Measurements from ENCODE around the gene SKI.

The SKI gene

GRCh38 chr1:2345297-2346075 is 117.4 kb downstream of the SKI start:
- DNase-seq = no peak

DNA sequence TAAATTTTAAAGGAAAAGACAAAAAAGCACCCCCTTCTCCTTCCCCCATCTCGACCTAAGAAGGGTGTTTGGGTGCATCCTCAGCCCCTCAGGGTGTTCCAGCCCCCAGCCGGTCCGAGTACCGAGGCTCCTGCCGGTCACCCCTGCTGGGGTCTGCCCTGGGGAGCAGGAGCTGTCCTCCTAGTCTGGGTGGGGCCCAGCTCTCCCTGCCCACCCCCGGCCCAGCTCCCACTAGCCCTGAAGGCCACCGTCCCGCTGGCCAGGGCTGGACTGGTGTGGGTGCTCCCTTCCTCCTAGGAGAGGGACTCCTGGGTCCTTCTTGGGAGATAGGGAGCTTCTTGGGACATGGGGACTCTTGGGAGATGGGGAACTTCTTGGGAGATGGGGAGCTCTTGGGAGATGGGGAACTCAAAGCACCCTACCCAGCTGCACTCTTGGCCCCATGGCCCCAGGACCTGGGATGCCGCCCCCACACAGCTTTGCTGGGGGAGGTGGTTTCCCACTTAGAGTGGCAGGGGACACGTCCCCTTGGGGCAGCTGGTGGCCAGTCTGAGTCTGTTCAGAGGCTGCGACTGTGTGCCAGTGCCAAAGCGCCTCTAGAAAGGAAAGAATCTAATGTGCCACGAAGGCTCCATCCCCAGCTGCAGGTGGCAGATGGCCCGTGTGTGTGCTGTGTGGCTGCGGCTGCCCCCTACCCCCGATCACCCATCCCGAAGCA is 118.7 kb downstream of the SKI start:
- no peak for DNase-seq

- DNase-seq = no peak
Measured at GRCh38 chr1:2347409-2347785, 119.3 kb downstream of the SKI start.

DNA sequence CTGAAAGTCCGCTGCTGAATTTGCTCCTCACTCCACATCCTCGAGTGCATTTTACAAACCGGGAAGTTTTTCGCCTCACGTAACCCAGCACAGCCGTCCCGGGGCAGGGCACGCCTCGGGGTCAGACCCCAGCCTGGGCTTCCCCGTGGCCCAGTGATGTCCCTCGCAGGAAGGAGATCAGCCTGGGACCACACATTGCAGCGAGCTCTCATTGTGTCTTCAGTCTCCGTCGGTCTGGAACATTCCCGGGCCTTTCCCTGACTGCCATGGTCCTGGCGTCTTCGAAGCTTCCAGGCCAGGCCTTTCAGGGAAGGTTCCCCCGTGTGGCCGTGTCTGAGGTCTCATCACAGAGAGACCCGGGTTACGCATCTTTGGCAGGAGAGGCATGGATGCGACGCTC is 119.8 kb downstream of the SKI start:
- DNase-seq = no peak

- DNase-seq = no peak
Measured at GRCh38 chr1:2348346-2349325, 120.5 kb downstream of the SKI start.

DNA sequence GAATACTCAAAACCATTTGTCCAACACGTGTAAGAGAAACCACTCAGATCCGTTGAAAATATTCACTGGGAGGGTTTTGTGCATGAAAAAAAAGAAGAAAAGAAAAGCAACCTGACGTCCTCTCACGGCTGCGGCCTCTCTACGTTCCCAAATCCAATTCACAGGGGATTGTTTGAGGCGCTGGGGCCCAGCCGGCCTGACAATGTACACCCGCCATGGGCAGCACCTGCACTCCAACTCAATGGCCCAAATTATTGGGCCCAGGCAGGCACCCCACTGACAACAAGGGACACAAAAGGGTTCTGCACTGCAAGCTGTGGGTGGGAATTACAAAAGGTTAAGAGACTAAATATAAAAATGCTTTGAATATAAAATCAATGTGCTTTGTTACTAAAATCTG is 121.7 kb downstream of the SKI start:
- DNase-seq = no peak

DNA sequence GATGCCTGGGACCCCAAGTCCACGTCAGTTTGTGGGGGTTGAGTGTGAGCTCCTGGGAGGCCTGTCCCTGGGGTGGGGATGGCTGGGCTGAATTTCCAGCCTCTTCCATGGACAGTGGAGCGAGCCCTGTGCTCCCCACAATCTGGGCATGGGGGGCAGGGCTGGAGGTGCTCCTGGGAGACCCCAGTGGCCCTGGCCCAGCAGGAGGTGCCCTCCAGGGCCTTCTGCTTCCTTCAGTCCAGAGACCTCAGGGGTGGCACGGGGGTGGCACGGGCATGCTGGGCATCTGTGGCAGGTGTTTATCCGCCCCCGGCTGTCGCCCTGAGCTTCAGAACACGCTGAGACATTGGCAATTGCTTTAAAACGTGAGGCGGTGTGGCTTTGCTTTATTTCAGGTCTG is 122.4 kb downstream of the SKI start:
- DNase-seq = no peak

- DNase-seq = no peak
Measured at GRCh38 chr1:2350911-2351655, 123.0 kb downstream of the SKI start.

DNA sequence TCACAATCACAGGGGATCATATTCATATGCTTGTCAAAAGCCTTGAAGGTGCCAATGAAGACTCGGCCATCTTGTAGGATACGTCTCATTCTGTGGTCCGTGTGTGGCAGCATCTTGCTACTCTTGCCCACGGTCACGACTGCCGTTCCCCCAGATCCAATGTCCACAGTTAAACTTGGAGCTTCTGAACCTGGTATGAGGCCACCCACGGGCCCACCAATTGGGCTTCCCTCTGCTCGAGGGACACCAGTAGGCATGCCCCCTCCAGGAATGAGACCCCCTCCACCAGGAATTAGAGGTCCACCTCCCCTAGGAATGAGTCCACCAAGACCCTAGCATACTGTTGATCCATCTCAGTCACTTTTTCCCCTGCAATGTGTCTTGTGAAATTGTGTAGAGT is 123.6 kb downstream of the SKI start:
- DNase-seq = no peak

DNA sequence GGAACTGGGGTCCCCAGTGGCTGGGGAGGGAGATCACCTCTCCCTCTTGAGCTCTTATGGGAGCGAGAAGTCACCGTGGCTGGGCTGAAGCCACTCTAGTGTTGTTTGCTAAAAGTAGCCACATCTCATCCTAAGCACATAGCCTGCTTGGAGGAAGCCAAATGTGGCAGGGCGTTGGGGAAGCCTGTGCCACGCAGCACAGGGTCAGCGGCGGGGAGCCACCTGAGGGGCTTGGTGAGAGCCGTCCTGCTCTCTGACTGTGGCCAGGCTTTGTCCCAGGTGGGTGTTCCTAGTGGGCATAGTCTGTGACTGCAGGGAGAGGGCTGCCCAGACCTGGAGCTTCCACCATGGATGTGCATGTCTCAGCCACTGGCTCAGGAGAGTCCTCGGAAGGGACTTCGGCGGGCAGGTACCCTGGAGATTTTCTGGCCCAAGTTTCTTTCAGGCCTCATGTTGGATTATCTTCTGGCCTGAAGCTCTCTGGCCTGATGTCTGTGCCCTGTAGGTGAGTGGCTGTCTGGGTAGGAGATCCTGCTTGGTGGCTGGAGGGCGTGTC is 124.3 kb downstream of the SKI start:
- DNase-seq = no peak

DNA sequence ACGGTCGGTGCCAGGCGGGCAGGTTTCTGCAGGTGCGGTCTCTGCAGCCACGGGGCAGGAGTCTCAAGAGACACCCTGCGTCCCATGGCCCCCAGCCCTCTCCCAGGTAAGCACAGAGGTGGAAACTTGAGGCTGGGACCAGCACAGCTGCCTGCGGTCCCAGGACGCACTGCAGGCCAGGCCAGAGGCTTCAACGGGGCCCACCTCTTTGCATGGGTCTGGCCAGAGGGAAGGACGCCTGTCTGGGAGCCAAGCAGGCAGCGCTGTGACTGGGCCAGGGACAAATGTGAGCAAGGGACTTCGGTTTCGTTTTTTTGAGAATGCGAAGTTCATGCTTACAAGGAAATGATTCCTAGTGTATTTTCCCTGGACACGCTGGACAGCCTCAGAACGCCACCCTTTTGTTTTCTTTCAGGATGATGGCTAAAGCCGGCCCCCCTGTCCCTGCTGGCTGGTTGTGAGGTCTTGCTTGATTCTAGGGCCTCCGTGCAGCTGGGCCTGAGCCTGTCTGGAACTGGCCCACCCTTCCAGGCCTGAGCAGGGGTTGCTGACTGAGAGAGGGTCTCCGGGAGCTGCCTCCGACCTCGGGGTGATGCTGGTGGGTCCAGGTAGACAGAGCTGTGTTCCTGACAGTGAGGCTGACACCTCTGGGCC is 124.9 kb downstream of the SKI start:
- DNase-seq = no peak

DNA sequence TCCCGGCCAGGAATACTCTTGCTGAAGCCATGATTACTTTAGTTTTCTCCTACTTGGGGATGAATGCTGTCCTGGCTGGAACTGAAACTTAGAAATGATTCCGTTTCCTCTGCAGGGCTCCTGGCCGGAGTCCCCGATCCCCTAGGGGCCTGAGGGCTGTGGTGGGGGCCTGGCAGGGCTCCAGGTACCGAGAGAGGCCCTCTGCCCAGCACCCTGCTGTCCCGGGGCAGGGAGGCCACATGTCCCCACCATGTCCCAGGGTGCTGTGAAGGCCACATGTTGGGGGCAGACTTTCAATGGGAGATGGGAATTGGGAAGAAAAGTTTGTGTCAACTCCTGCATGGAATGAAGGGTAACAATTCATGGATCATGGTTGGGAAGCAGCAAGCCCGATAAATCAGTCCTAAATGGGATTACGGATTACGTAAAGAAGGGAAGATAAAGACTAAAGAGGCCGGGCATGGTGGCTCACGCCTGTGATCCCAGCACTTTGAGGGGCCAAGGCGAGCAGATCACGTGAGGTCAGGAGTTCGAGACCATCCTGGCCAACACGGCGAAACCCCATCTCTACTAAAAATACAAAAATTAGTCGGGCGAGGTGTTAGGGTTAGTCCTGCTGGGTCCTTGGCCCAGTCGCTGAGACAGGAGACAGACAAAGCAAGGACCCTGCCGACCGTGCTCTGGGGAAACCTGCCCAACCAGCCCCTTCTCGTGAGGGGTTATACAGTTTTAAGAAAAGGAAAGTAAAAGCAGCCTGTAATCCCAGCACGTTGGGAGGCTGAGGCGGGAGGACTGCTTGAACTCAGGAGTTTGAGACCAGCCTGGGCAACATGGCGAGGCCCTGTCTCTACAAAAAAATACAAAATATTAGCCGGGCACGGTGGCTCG is 125.7 kb downstream of the SKI start:
- no peak for DNase-seq

DNA sequence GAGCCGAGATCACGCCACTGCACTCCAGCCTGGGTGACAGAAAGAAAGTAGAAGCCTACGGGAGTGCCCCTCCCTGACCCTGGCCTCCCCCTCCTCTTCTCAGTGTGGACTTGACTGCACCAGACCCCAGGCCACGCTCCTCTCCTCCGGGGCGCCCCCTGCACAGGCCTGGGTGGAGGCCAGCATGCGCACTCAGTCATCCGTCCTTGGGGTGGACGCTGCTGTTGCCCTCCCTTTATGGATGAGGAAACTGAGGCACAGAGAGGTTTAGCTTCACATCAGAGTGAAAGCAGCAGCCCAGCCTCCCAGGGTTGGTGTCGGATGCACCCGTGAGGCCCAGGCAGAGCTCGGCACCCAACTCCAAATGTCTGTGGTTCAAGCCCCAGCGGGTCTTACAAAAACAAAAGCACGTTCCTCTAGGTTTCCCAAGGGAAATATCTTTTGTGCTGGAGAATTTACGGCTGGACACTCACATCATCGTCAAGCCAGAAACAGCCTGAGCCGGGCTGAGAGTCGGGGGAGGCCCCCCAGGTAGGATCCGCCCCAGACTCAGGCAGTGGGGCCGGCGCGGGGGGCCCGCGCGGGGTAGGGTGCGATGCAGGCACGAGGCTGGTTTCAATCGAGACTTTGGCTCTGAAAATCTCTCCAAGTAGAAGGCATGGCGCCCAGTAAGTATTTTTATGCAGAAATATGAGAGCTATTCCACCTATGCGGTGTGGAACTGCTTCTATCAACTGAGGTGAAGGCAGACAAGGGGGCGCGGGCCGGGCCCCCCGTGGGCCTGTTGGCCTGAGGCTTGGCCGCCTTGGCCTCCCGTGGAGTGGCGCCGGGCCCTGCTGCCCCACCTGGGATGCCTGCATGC is 126.6 kb downstream of the SKI start:
- no peak for DNase-seq

GRCh38 chr1:2355373-2356261 is 127.5 kb downstream of the SKI start:
- DNase-seq = no peak

- no peak for DNase-seq
Measured at GRCh38 chr1:2356401-2356800, 128.3 kb downstream of the SKI start.

- no peak for DNase-seq
Measured at GRCh38 chr1:2356911-2357845, 129.1 kb downstream of the SKI start.

- DNase-seq = no peak
Measured at GRCh38 chr1:2358072-2358471, 130.0 kb downstream of the SKI start.
